ENCODE results near the gene XYLT1. TPM values are rescaled to one million over a fixed set of nuclear protein-coding genes. Genes with fewer than 3 reads are reported as not detected.

The XYLT1 gene
- total and polyA plus RNA-seq, 10 of the 15 experiments (the other 5 are each of a cell fraction or from before 2014, with no cell fraction given), result 0.88 to 14.8 (median 5.8) TPM

DNA sequence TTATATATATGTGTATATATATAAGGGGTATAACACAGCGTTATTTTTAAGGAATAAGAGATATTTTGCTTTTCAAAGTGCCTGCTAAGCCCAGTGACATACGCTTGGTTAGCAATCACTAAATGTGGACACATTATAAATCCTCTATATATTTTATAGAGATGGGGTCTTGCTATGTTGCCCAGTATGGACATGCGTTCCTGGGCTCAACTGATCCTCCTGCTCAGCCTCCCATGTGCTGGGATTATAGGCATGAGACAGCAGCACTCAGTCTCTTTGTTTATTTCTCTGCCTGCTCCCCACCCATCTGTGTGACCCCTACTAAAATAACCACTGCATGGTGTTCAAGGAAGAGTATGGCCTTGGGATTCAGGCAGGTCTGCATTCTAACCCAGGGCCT is 63.4 kb downstream of the XYLT1 start (continued):
- TF ChIP-seq RAD21 (IDR thresholded peaks at IDR 0.05; ENCODE audit: insufficient read depth, low read depth, low read length), result no peak
- TF ChIP-seq, protein P1, sequence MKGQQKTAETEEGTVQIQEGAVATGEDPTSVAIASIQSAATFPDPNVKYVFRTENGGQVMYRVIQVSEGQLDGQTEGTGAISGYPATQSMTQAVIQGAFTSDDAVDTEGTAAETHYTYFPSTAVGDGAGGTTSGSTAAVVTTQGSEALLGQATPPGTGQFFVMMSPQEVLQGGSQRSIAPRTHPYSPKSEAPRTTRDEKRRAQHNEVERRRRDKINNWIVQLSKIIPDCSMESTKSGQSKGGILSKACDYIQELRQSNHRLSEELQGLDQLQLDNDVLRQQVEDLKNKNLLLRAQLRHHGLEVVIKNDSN (IDR thresholded peaks at IDR 0.05; ENCODE audit: borderline replicate concordance, extremely low read length, insufficient read depth, low read depth, low read length), result no peak
- no peak for TF ChIP-seq PAX8 (IDR thresholded peaks at IDR 0.05)
- TF ChIP-seq POLR2AphosphoS5 (IDR thresholded peaks at IDR 0.05; ENCODE audit: low read length), result no peak
- no peak for TF ChIP-seq BHLHE40 (IDR thresholded peaks at IDR 0.05; ENCODE audit: borderline replicate concordance in 1 of 2, low read depth in 2 of 2, low read length in 1 of 2)
- no peak for TF ChIP-seq EZH2 (IDR thresholded peaks at IDR 0.05; ENCODE audit: borderline replicate concordance, control insufficient read depth, low read depth, low read length)

DNA sequence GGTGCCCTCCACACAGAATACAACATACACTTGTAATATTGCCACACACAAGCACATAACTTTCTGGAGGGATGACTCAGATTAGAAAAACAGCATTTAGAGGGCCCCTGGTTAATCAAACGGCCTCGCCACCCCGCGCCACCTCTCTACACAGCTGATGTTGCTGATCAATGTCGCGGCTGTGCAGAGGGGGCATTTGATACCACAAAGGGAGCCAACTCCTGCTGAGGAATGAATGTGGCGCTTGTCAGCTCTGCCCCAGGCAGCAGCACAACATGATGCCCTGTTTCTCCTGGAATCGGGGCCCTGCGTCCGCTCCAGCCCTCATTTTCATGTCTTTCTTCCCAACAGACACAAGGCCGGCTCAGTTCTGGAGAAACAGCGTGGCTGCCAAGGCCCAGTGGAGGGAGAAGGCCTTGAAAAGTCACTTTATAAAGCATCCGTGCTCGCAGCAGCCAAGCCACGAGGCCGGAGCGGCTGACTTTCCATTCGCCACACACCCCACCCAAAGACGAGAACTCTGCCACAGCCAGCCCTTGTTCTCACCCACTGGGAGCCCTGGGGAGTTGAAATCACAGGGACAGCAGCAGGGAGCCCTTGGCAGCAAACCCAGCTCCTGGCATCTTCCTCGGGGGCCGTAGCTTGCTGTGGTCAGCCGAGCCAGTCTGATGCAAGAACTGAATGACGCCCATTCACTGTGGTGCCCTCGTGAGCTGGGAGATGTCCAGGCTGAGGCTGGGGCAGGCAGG is 65.6 kb downstream of the XYLT1 start:
- Histone ChIP-seq H3K36me3 (ENCODE audit: control insufficient read depth in 2 of 2, insufficient read depth in 2 of 2, low read length in 1 of 2) (no peaks in the 10 kb centered on the region), H3K4me1 (ENCODE audit: control insufficient read depth, insufficient read depth, low read length) (peaks cover 24% of the 10 kb centered on the region), H2AFZ (ENCODE audit: control insufficient read depth, low read depth, low read length) (no peak overlapping the region), H3K9me3 (replicated peaks; ENCODE audit: control insufficient read depth, insufficient read depth, low read length) (peaks cover 2% of the 10 kb centered on the region; the same call in 2 of the 3 replicates), H3K27me3 (replicated peaks in 1 of 2; ENCODE audit: control insufficient read depth in 2 of 2, insufficient read depth in 2 of 2, low read length in 1 of 2) (no peaks in the 10 kb centered on the region), H4K20me1 (ENCODE audit: control insufficient read depth, insufficient read depth) (no peaks in the 10 kb centered on the region), H3K4me2 (ENCODE audit: control insufficient read depth, insufficient read depth) (no peak overlapping the region), H3K79me2 (ENCODE audit: control insufficient read depth, insufficient read depth, low read length) (no peaks in the 10 kb centered on the region), H3K9ac (ENCODE audit: control insufficient read depth, insufficient read depth, low read length) (no peak overlapping the region), H3K27ac (ENCODE audit: control insufficient read depth, insufficient read depth) (no peak overlapping the region), H3K4me3 (no peak overlapping the region)
- no peak for FAIRE-seq
- ChIA-PET SMC1A (ENCODE audit: uncharacterized antibody, unreplicated experiment) (interaction anchor here (0.8 to 6.3 kb wide), 4 partner anchors 11 to 103 kb away, joined by 3 to 30 read pairs (median 5); no protein-coding TSS in a partner anchor), RAD21 (ENCODE audit: unreplicated experiment) (interaction anchor here (1.2 to 5.1 kb wide), 3 partner anchors 11 to 103 kb away, joined by 5 to 26 read pairs (median 11); no protein-coding TSS in a partner anchor), CTCF (interaction anchor here (1.6 to 1.7 kb wide), 2 partner anchors 45 to 62 kb away, joined by 3 to 9 read pairs; no protein-coding TSS in a partner anchor), POLR2A (interaction anchor here (1.1 kb wide), 1 partner anchor 10 kb away, joined by 3 read pairs; no protein-coding TSS in a partner anchor)
- WGBS (ENCODE audit: insufficient coverage, insufficient replicate concordance, low lambda C conversion rate, missing lambda C conversion rate), result 82% methylated on average over 24 of the region's 24 CpGs
- TF ChIP-seq, protein P2, sequence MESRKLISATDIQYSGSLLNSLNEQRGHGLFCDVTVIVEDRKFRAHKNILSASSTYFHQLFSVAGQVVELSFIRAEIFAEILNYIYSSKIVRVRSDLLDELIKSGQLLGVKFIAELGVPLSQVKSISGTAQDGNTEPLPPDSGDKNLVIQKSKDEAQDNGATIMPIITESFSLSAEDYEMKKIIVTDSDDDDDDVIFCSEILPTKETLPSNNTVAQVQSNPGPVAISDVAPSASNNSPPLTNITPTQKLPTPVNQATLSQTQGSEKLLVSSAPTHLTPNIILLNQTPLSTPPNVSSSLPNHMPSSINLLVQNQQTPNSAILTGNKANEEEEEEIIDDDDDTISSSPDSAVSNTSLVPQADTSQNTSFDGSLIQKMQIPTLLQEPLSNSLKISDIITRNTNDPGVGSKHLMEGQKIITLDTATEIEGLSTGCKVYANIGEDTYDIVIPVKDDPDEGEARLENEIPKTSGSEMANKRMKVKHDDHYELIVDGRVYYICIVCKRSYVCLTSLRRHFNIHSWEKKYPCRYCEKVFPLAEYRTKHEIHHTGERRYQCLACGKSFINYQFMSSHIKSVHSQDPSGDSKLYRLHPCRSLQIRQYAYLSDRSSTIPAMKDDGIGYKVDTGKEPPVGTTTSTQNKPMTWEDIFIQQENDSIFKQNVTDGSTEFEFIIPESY (IDR thresholded peaks at IDR 0.05), result 0 out of 2 replicates have a peak, but pooled peaks have one; percentile 22
- TF ChIP-seq, protein P3, sequence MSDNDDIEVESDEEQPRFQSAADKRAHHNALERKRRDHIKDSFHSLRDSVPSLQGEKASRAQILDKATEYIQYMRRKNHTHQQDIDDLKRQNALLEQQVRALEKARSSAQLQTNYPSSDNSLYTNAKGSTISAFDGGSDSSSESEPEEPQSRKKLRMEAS (IDR thresholded peaks at IDR 0.05; ENCODE audit: low read depth, low read length), result no peak
- in situ Hi-C loops (cut with MboI) (no loop called here), intact Hi-C loops (cut with micrococcal nuclease; ENCODE audit: unreplicated experiment) (loop anchor here (5.0 to 10.0 kb wide), 3 partner anchors 38 to 130 kb away; no protein-coding TSS in a partner anchor)
- no TSS peak for BruUV-seq (replicated peaks)
- no peak for ATAC-seq
- no peak for DNase-seq (ENCODE audit: low read depth, low spot score)

Data from GM12878 (cell line).